PC-9 (cell line): ENCODE results near the gene DSCAM. TPM values are rescaled to one million over a fixed set of nuclear protein-coding genes. Genes with fewer than 3 reads are reported as not detected.

Source experiments
- BruUV-seq: library from RNA; stranded (reverse); fragments of 400-500 nt; replicated peaks from 2 replicates; lab custom pipeline; 2021; lab: Mats Ljungman, UMichigan
- CTCF ChIA-PET: fragments of 300-600 bp; sonication (Branson Sonifier 250); formaldehyde crosslinking; loops from one replicate; lab custom pipeline; 2022; ENCODE audit warnings: antibody characterized with exemption; lab: Charles Lee
- POLR2A ChIA-PET: fragments of 300-600 bp; sonication (Branson Sonifier 250); formaldehyde crosslinking; loops from one replicate; lab custom pipeline; 2022; ENCODE audit warnings: antibody characterized with exemption; ENCODE audit not compliant: unreplicated experiment; lab: Charles Lee
- DNase-seq, 2 experiments: peaks; one replicate each; pipeline versions ENCODE4 v3.0.0 to v3.0.0-alpha.2; 2015 to 2022; ENCODE audit warnings: mixed read lengths in 1 of 2
- H2AFZ ChIP-seq: fragments of 200-600 bp; sonication (generic); 2 replicates; pipeline ENCODE4 v1.8.1; 2017; ENCODE audit warnings: antibody characterized with exemption
- H3F3A ChIP-seq: fragments of 200-600 bp; sonication (generic); 2 replicates; pipeline ENCODE4 v1.8.1; 2017; ENCODE audit warnings: antibody characterized with exemption, mild to moderate bottlenecking, low read depth; ENCODE audit not compliant: insufficient read depth
- H3K27ac ChIP-seq: fragments of 200-600 bp; sonication (generic); 2 replicates; pipeline ENCODE4 v1.6.1; 2016; ENCODE audit warnings: mixed run types
- H3K27me3 ChIP-seq: fragments of 200-600 bp; sonication (generic); 2 replicates; pipeline ENCODE4 v1.6.1; 2016; ENCODE audit warnings: low read depth, mixed run types; ENCODE audit not compliant: insufficient read depth
- H3K36me3 ChIP-seq: fragments of 200-600 bp; sonication (generic); 2 replicates; pipeline ENCODE4 v1.6.1; 2016; ENCODE audit warnings: low read depth, mixed run types
- H3K4me1 ChIP-seq: fragments of 200-600 bp; sonication (generic); replicated peaks from 2 replicates; pipeline ENCODE4 v1.6.1; 2016; ENCODE audit warnings: mixed run types; ENCODE audit not compliant: insufficient read depth
- H3K4me2 ChIP-seq: fragments of 200-600 bp; sonication (generic); 2 replicates; pipeline ENCODE4 v1.6.1; 2017; ENCODE audit warnings: mixed run types
- H3K4me3 ChIP-seq: fragments of 200-600 bp; sonication (generic); 2 replicates; pipeline ENCODE4 v1.6.1; 2016; ENCODE audit warnings: mixed run types
- H3K79me2 ChIP-seq: fragments of 200-600 bp; sonication (generic); 2 replicates; pipeline ENCODE4 v1.6.1; 2017; ENCODE audit warnings: low read depth, mixed run types
- H3K9me2 ChIP-seq: fragments of 200-600 bp; sonication (generic); 2 replicates; pipeline ENCODE4 v1.8.1; 2017; ENCODE audit warnings: mild to moderate bottlenecking; ENCODE audit not compliant: insufficient read depth
- H3K9me3 ChIP-seq: fragments of 200-600 bp; sonication (generic); 2 replicates; pipeline ENCODE4 v1.8.1; 2016; ENCODE audit warnings: low read depth; ENCODE audit not compliant: insufficient read depth
- H4K20me1 ChIP-seq: fragments of 200-600 bp; sonication (generic); 2 replicates; pipeline ENCODE4 v1.8.1; 2017; ENCODE audit not compliant: insufficient read depth
- EZH2 ChIP-seq: fragments of 200-600 bp; sonication (generic); IDR thresholded peaks from 2 replicates; pipeline ENCODE4 v1.8.0; 2017; ENCODE audit warnings: antibody characterized with exemption, low read depth
- intact Hi-C: fragments of 100-400 bp; cut with micrococcal nuclease; formaldehyde crosslinking; loops from one replicate; pipeline ENCODE4 v1.10.0; 2022; ENCODE audit not compliant: unreplicated experiment
- total RNA-seq: library from RNA; stranded (reverse); gene quantifications from 2 replicates; pipeline ENCODE4 v1.2.3, GENCODE V29; 2021
- TF ChIP-seq, protein P1 (sequence below): fragments of 200-600 bp; sonication (generic); conservative IDR thresholded peaks from 2 replicates; pipeline ENCODE4 v1.6.1; 2017; ENCODE audit warnings: mixed run types, antibody characterized with exemption, mild to moderate bottlenecking, moderate library complexity

Gene DSCAM
- total RNA-seq, 1 experiment from 2014 or later = not detected

DNA sequence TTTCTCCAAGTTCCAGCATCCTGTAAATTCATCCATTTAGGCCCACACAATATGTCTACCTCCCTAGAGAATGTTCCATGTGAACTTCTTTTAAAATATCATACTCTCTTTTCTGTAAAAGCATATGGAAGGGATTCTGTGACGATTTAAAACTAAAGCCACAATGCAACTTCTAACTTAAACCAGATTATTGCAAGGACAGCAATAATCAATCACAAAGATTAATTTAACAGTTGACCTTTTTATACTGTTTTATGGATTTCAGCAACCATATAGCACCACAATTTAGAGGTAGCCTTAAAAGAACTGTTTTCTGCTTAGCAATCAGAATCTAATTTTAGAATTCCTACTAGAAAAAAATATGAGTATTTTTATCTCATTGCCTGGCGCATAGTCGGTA is 58.3 kb downstream of the DSCAM start:
- CTCF ChIA-PET = no interaction called here
- Histone ChIP-seq H3K27me3 (peaks cover 4% of the 10 kb centered on the region; the same call in 1 of the 2 replicates), H3K9me2 (no peaks in the 10 kb centered on the region), H3K36me3 (no peaks in the 10 kb centered on the region), H3K79me2 (no peaks in the 10 kb centered on the region), H3K27ac (no peak overlapping the region), H3K4me2 (no peak overlapping the region), H3F3A (no peaks in the 10 kb centered on the region), H3K4me1 (no peaks in the 10 kb centered on the region), H3K4me3 (no peak overlapping the region), H3K9me3 (no peaks in the 10 kb centered on the region), H4K20me1 (no peaks in the 10 kb centered on the region), H2AFZ (no peak overlapping the region)
- TF ChIP-seq, protein P1, sequence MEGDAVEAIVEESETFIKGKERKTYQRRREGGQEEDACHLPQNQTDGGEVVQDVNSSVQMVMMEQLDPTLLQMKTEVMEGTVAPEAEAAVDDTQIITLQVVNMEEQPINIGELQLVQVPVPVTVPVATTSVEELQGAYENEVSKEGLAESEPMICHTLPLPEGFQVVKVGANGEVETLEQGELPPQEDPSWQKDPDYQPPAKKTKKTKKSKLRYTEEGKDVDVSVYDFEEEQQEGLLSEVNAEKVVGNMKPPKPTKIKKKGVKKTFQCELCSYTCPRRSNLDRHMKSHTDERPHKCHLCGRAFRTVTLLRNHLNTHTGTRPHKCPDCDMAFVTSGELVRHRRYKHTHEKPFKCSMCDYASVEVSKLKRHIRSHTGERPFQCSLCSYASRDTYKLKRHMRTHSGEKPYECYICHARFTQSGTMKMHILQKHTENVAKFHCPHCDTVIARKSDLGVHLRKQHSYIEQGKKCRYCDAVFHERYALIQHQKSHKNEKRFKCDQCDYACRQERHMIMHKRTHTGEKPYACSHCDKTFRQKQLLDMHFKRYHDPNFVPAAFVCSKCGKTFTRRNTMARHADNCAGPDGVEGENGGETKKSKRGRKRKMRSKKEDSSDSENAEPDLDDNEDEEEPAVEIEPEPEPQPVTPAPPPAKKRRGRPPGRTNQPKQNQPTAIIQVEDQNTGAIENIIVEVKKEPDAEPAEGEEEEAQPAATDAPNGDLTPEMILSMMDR = no peak
- TF ChIP-seq EZH2 = no peak
- DNase-seq = no peak
- intact Hi-C loops = no loop called here
- POLR2A ChIA-PET = no interaction called here
- BruUV-seq = no TSS peak

DNA sequence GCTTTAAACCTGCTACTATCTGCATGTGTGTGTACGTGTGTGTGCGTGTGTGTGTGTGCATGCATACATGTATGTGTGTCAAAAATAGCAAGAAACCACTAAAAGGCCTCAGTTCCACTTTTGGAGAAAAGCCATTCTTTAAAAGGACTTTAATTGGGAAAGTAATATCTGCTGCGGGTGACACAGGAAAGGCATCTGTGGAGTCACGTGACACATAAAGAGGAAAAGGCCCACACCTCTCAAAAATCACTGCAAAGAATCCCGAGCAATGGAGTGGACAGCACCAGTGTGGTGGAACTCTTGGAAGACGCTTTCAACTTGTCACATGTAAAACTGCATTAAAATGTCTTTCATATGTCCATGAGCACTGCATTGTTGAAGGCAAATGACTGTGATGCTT is 63.6 kb downstream of the DSCAM start:
- no TSS peak for BruUV-seq
- intact Hi-C loops = no loop called here
- TF ChIP-seq, protein P1 = no peak
- no peak for TF ChIP-seq EZH2
- H3K27me3 ChIP-seq = no peaks in the 10 kb centered on the region
- no peak overlapping the region for H2AFZ ChIP-seq
- no peak overlapping the region for H3K4me3 ChIP-seq
- no peaks in the 10 kb centered on the region for H3K79me2 ChIP-seq
- H4K20me1 ChIP-seq = no peaks in the 10 kb centered on the region
- no peaks in the 10 kb centered on the region for H3K9me2 ChIP-seq
- DNase-seq = no peak
- CTCF ChIA-PET = no interaction called here
- no peaks in the 10 kb centered on the region for H3K4me1 ChIP-seq
- no peak overlapping the region for H3K27ac ChIP-seq
- H3K4me2 ChIP-seq = no peak overlapping the region
- POLR2A ChIA-PET = no interaction called here
- no peaks in the 10 kb centered on the region for H3K9me3 ChIP-seq
- no peaks in the 10 kb centered on the region for H3F3A ChIP-seq
- H3K36me3 ChIP-seq = no peaks in the 10 kb centered on the region

DNA sequence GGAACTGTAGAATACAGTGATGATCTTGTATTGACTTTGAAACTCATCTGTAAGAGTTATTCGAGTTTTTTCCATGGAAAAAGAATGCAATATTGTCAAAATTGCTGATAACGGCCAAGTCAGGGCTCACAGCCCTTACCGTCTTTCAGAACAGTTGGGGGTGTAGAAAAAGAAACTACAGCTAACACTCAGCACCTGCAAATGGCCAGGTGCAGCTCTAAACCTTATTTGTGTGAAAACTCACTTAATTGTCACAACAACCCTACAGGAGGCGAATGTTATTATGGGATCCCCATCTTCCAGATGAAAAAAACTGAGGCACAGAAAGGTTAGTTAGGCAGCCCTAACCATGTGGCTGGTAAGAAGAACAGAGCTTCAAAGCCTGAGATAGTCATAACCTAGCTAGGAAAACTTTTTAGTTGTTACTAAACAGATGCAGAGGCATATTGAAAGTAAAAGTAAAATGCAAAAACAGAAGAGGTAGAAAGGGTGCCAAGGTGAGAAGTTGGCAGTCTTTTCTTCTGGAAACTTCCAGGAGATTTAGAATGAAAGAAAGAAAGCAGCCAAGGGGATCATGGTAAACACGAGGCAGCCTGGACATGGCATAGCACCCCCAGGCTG is 76.4 kb downstream of the DSCAM start:
- Histone ChIP-seq H3K79me2 (no peaks in the 10 kb centered on the region), H3K36me3 (no peaks in the 10 kb centered on the region), H3K27me3 (peaks cover 10% of the 10 kb centered on the region; the same call in 1 of the 2 replicates), H3K9me2 (no peaks in the 10 kb centered on the region), H3F3A (no peaks in the 10 kb centered on the region), H4K20me1 (no peaks in the 10 kb centered on the region), H3K4me1 (no peaks in the 10 kb centered on the region), H3K4me2 (no peak overlapping the region), H3K4me3 (no peak overlapping the region), H3K9me3 (no peaks in the 10 kb centered on the region), H2AFZ (no peak overlapping the region), H3K27ac (no peak overlapping the region)
- intact Hi-C loops = no loop called here
- no TSS peak for BruUV-seq
- POLR2A ChIA-PET = no interaction called here
- CTCF ChIA-PET = no interaction called here
- DNase-seq = no peak
- TF ChIP-seq EZH2 = no peak

DNA sequence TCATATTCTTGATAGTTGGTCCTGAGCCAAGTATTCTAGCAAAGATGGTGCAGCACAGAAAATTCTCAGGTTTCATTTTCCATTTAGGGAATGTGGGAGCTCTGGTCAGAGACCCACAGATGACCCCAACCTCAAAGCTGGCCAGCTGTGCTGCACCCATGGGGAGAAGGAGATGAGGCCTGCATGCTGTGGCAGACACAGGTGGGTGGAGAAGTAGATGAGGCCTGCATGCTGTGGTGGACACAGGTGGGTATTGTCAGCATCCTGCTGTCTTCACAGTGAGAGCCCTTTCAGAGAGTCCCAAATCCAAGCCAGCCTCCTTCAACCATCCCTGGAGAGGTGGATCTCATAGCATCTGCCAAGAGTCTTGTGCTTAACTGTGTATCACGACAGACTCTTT is 77.7 kb downstream of the DSCAM start:
- Histone ChIP-seq H3K9me2 (no peaks in the 10 kb centered on the region), H3K79me2 (no peaks in the 10 kb centered on the region), H3K27ac (no peak overlapping the region), H4K20me1 (no peaks in the 10 kb centered on the region), H2AFZ (no peak overlapping the region), H3K4me3 (no peak overlapping the region), H3K4me2 (no peak overlapping the region), H3K9me3 (no peaks in the 10 kb centered on the region), H3K27me3 (0 out of 2 replicates have a peak, but pooled peaks cover 9% of the 10 kb centered on the region), H3K36me3 (no peaks in the 10 kb centered on the region), H3K4me1 (no peaks in the 10 kb centered on the region), H3F3A (no peaks in the 10 kb centered on the region)
- intact Hi-C loops = no loop called here
- TF ChIP-seq, protein P1 = no peak
- no peak for TF ChIP-seq EZH2
- no TSS peak for BruUV-seq
- ChIA-PET POLR2A (no interaction called here), CTCF (no interaction called here)
- no peak for DNase-seq
